Liver (tissue), 9 donors: ENCODE data around the gene POLR2B. TPM values are rescaled to one million over a fixed set of nuclear protein-coding genes. Genes with fewer than 3 reads are reported as not detected.
"Not testable (repeated sequence)": the region's sequence is repeated elsewhere in the genome, so short reads cannot be mapped to it uniquely, and the experiment has no call there.

Source experiments
- DNase-seq: peaks from one replicate; pipeline ENCODE4 v3.0.0-alpha.2; 2017; ENCODE audit warnings: low spot score
- H3K27ac ChIP-seq, 2 donors: one replicate each; pipeline ENCODE4 v1.7.0; 2013; ENCODE audit warnings: inconsistent platforms in 2 of 2, low read length in 2 of 2, control low read depth in 1 of 2, low read depth in 1 of 2, mild to moderate bottlenecking in 1 of 2
- H3K27me3 ChIP-seq, 4 donors: one replicate each; pipeline versions ENCODE4 v1.6.1 to v1.7.0; 2013; ENCODE audit warnings: low read length in 3 of 4, inconsistent platforms in 1 of 4, mild to moderate bottlenecking in 1 of 4, moderate library complexity in 1 of 4; ENCODE audit not compliant: control insufficient read depth in 4 of 4, insufficient read depth in 4 of 4
- H3K36me3 ChIP-seq, 4 donors: one replicate each; pipeline versions ENCODE4 v1.6.1 to v1.7.0; 2013; ENCODE audit warnings: low read length in 3 of 4, mild to moderate bottlenecking in 3 of 4, low read depth in 1 of 4, moderate library complexity in 1 of 4; ENCODE audit not compliant: control insufficient read depth in 4 of 4, insufficient read depth in 3 of 4
- H3K4me1 ChIP-seq, 4 donors: one replicate each; pipeline versions ENCODE4 v1.6.1 to v1.7.0; 2013; ENCODE audit warnings: low read length in 3 of 4, mild to moderate bottlenecking in 3 of 4, moderate library complexity in 1 of 4; ENCODE audit not compliant: control insufficient read depth in 4 of 4, insufficient read depth in 4 of 4
- H3K4me3 ChIP-seq, 3 donors: one replicate each; pipeline versions ENCODE4 v1.6.1 to v1.7.0; 2013; ENCODE audit warnings: low read length in 3 of 3, control low read depth in 1 of 3, low read depth in 1 of 3, mild to moderate bottlenecking in 1 of 3
- H3K9ac ChIP-seq, 2 donors: one replicate each; pipeline ENCODE4 v1.7.0; 2013; ENCODE audit warnings: low read length in 2 of 2, mild to moderate bottlenecking in 2 of 2, moderate library complexity in 2 of 2, control low read depth in 1 of 2, low read depth in 1 of 2
- H3K9me3 ChIP-seq, 4 donors: one replicate each; pipeline versions ENCODE4 v1.6.1 to v1.7.0; 2013; ENCODE audit warnings: low read length in 3 of 4; ENCODE audit not compliant: control insufficient read depth in 4 of 4
- EGR1 ChIP-seq, 2 donors: IDR thresholded peaks; 2 replicates each; pipeline ENCODE4 v1.6.1; 2016 to 2018; ENCODE audit warnings: antibody characterized with exemption in 2 of 2, low read depth in 2 of 2
- FOXA1 ChIP-seq: IDR thresholded peaks from 2 replicates; pipeline ENCODE4 v1.6.1; 2016; ENCODE audit warnings: antibody characterized with exemption
- FOXA2 ChIP-seq: IDR thresholded peaks from 2 replicates; pipeline ENCODE4 v1.6.1; 2016; ENCODE audit warnings: antibody characterized with exemption
- GABPA ChIP-seq, 2 donors: IDR thresholded peaks in 1 of 2; conservative IDR thresholded peaks in 1 of 2; 2 replicates each; pipeline ENCODE4 v1.6.1; 2016; ENCODE audit warnings: antibody characterized with exemption in 2 of 2, mild to moderate bottlenecking in 1 of 2, moderate library complexity in 1 of 2
- HNF4A ChIP-seq, 2 donors: conservative IDR thresholded peaks; 2 replicates each; pipeline ENCODE4 v1.6.1; 2016; ENCODE audit warnings: antibody characterized with exemption in 2 of 2, mild to moderate bottlenecking in 2 of 2
- JUND ChIP-seq, 2 donors: IDR thresholded peaks; 2 replicates each; pipeline ENCODE4 v1.6.1; 2016; ENCODE audit warnings: antibody characterized with exemption in 2 of 2
- RAD21 ChIP-seq, 2 donors: IDR thresholded peaks; 2 replicates each; pipeline ENCODE4 v1.6.1; 2016; ENCODE audit warnings: antibody characterized with exemption in 2 of 2, mild to moderate bottlenecking in 2 of 2
- RXRA ChIP-seq, 2 donors: IDR thresholded peaks; 2 replicates each; pipeline ENCODE4 v1.6.1; 2017 to 2018; ENCODE audit warnings: antibody characterized with exemption in 2 of 2, mild to moderate bottlenecking in 1 of 2
- SP1 ChIP-seq: IDR thresholded peaks from 2 replicates; pipeline ENCODE4 v1.6.1; 2018; ENCODE audit warnings: antibody characterized with exemption, mild to moderate bottlenecking
- WGBS: extraction: QIAGEN DNeasy Blood & Tissue Kit; methylation state at CpG from one replicate; pipeline ENCODE4 v1.1.7; 2013; 5-methylcytosine and 5-hydroxymethylcytosine counted together
- polyA plus RNA-seq, 2 donors: library from polyadenylated mRNA; stranded (reverse) in 1 of 2; unstranded in 1 of 2; fragments of 200-250 nt in 1 of 2; fragments of >200 nt in 1 of 2; fragmentation: Nextera tagmentation in 1 of 2; extraction: Ambion mirVana in 1 of 2; gene quantifications; one replicate each; pipeline versions ENCODE4 v1.2.1 to v1.2.3, GENCODE V29; 2013 to 2015
- total RNA-seq, 2 donors: library from RNA; depleted of rRNA; stranded (reverse); fragments of >200 nt; gene quantifications; one replicate each; pipeline ENCODE4 v1.2.3, GENCODE V29; 2014
- TF ChIP-seq, protein P1 (sequence below): IDR thresholded peaks from 2 replicates; pipeline ENCODE4 v1.6.1; 2016; ENCODE audit warnings: antibody characterized with exemption
- TF ChIP-seq, protein P2 (sequence below): IDR thresholded peaks from 2 replicates; pipeline ENCODE4 v1.6.1; 2016; ENCODE audit warnings: antibody characterized with exemption
- TF ChIP-seq, protein P3 (sequence below): fragments of 150-350 bp; IDR thresholded peaks from 2 replicates; pipeline ENCODE4 v1.5.1; 2017; ENCODE audit warnings: improper control_type of control experiment, low read depth, low read length; ENCODE audit not compliant: missing input control
- TF ChIP-seq, protein P4 (sequence below): IDR thresholded peaks from 2 replicates; pipeline ENCODE4 v1.6.1; 2016; ENCODE audit warnings: antibody characterized with exemption, mild to moderate bottlenecking
- donor health status: healthy.
- donor health status: healthy.
- donor health status: healthy.
- donor health status: healthy.
- donor health status: healthy.

Gene POLR2B
- total and polyA plus RNA-seq, 4 donors: 16.6 to 64.4 (median 40.0) TPM

DNA sequence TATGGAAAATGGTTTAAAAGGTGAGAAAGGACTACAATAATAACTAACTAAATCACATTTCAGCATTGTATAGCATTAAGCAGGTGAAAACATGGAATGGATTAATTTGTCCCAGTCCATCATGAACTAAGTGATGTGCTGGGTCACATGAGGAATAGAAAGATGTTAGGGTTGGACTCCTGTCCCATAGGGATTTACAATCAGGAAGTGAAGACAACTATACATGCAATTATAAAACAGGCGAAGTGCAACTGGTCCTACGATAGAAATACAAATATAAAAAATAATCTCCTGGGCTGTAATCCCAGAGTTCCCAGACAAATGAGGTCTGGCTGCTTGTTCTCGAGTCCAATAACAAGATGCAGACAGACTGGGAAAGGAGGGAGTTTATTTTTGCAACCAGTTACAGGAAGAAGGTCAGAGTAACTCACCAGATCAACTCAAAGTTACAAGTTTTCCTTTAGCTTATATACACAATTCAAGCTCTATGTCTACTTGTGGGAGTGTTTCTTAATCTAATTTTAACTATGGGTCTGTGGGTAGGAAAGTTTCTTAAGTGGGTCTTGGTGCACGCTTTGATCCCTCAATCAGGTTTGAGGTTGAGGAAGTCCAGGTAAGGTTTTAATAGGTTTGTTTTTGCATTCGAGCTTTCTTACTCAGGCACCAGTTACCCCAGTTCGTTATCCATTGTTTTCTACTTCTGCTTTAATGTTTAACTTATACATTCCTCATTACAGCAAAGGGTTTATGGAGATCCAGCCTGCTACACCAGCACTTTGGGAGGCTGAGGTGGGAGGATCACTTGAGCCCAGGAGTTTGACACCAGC, 81.4 kb downstream of the POLR2B start:
- Histone ChIP-seq H3K27me3 (no peaks in the 10 kb centered on the region), H3K4me1 (peaks cover 0 to 8% (median 3%) of the 10 kb centered on the region in 4 donors), H3K9me3 (no peaks in the 10 kb centered on the region), H3K27ac (no peak overlapping the region), H3K9ac (no peak overlapping the region), H3K4me3 (no peak overlapping the region), H3K36me3 (no peaks in the 10 kb centered on the region)
- no peak for DNase-seq
- WGBS: 64% methylated on average over 6 of the region's 6 CpGs
- TF ChIP-seq, protein P1, sequence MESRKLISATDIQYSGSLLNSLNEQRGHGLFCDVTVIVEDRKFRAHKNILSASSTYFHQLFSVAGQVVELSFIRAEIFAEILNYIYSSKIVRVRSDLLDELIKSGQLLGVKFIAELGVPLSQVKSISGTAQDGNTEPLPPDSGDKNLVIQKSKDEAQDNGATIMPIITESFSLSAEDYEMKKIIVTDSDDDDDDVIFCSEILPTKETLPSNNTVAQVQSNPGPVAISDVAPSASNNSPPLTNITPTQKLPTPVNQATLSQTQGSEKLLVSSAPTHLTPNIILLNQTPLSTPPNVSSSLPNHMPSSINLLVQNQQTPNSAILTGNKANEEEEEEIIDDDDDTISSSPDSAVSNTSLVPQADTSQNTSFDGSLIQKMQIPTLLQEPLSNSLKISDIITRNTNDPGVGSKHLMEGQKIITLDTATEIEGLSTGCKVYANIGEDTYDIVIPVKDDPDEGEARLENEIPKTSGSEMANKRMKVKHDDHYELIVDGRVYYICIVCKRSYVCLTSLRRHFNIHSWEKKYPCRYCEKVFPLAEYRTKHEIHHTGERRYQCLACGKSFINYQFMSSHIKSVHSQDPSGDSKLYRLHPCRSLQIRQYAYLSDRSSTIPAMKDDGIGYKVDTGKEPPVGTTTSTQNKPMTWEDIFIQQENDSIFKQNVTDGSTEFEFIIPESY: no peak
- TF ChIP-seq EGR1 (IDR thresholded peaks at IDR 0.05; ENCODE audit: low read depth in 2 of 2) (no peak), FOXA2 (no peak), GABPA (IDR thresholded peaks at IDR 0.05 in 1 of 2, conservative IDR thresholded peaks at IDR 0.05 in 1 of 2) (no peak), RXRA (IDR thresholded peaks at IDR 0.05) (no peak), HNF4A (conservative IDR thresholded peaks at IDR 0.05) (no peak), RAD21 (IDR thresholded peaks at IDR 0.05) (no peak)
- TF ChIP-seq, protein P2, sequence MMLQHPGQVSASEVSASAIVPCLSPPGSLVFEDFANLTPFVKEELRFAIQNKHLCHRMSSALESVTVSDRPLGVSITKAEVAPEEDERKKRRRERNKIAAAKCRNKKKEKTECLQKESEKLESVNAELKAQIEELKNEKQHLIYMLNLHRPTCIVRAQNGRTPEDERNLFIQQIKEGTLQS: no peak
- TF ChIP-seq, protein P3, sequence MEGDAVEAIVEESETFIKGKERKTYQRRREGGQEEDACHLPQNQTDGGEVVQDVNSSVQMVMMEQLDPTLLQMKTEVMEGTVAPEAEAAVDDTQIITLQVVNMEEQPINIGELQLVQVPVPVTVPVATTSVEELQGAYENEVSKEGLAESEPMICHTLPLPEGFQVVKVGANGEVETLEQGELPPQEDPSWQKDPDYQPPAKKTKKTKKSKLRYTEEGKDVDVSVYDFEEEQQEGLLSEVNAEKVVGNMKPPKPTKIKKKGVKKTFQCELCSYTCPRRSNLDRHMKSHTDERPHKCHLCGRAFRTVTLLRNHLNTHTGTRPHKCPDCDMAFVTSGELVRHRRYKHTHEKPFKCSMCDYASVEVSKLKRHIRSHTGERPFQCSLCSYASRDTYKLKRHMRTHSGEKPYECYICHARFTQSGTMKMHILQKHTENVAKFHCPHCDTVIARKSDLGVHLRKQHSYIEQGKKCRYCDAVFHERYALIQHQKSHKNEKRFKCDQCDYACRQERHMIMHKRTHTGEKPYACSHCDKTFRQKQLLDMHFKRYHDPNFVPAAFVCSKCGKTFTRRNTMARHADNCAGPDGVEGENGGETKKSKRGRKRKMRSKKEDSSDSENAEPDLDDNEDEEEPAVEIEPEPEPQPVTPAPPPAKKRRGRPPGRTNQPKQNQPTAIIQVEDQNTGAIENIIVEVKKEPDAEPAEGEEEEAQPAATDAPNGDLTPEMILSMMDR: no peak

DNA sequence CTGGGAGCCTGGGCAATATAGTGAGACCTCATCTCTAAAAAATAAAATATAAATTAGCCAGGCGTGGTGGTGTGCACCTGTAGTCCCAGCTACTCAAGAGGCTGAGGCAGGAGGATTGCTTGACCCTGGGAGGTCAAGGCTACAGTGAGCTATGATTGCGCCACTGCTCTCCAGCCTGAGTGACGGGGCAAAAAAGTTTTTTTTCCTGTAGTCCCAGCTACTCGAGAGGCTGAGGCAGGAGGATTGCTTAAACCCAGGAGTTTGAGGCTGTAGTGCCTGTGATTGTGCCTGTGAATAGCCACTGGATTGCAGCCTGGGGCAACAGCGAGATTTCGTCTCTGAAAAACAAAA, 82.0 kb downstream of the POLR2B start:
- not testable (repeated sequence) for H3K9me3 ChIP-seq, H3K9ac ChIP-seq, H3K4me3 ChIP-seq, DNase-seq, H3K36me3 ChIP-seq, H3K4me1 ChIP-seq, H3K27me3 ChIP-seq
- 73% methylated on average over 6 of the region's 6 CpGs for WGBS
- H3K27ac ChIP-seq: peak overlapping the region in 1 of 2 donors; percentile 42

DNA sequence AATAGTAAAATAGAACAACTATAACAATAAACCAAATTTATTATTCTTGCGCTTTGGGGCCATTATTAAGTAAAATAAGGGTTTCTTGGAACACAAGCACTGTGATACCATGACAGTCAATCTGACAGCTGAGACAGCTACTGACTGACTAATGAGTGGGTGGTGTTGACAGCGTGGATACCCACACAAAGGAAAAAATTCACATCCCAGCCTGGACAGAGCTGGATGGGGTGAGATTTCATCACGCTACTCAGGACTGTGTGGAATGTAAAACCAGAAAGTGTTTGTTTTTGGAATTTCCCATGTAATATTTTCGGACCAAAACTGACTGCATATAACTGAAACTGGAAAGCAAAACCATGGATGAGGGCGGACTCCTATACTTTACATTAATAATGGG, 82.7 kb downstream of the POLR2B start:
- TF ChIP-seq HNF4A (conservative IDR thresholded peaks at IDR 0.05): no peak
- TF ChIP-seq JUND (IDR thresholded peaks at IDR 0.05): no peak
- no peak for TF ChIP-seq GABPA (IDR thresholded peaks at IDR 0.05 in 1 of 2, conservative IDR thresholded peaks at IDR 0.05 in 1 of 2)
- TF ChIP-seq EGR1 (IDR thresholded peaks at IDR 0.05; ENCODE audit: low read depth in 2 of 2): no peak
- no peak for TF ChIP-seq FOXA1
- TF ChIP-seq SP1: no peak
- no peak for TF ChIP-seq RAD21 (IDR thresholded peaks at IDR 0.05)
- TF ChIP-seq, protein P4, sequence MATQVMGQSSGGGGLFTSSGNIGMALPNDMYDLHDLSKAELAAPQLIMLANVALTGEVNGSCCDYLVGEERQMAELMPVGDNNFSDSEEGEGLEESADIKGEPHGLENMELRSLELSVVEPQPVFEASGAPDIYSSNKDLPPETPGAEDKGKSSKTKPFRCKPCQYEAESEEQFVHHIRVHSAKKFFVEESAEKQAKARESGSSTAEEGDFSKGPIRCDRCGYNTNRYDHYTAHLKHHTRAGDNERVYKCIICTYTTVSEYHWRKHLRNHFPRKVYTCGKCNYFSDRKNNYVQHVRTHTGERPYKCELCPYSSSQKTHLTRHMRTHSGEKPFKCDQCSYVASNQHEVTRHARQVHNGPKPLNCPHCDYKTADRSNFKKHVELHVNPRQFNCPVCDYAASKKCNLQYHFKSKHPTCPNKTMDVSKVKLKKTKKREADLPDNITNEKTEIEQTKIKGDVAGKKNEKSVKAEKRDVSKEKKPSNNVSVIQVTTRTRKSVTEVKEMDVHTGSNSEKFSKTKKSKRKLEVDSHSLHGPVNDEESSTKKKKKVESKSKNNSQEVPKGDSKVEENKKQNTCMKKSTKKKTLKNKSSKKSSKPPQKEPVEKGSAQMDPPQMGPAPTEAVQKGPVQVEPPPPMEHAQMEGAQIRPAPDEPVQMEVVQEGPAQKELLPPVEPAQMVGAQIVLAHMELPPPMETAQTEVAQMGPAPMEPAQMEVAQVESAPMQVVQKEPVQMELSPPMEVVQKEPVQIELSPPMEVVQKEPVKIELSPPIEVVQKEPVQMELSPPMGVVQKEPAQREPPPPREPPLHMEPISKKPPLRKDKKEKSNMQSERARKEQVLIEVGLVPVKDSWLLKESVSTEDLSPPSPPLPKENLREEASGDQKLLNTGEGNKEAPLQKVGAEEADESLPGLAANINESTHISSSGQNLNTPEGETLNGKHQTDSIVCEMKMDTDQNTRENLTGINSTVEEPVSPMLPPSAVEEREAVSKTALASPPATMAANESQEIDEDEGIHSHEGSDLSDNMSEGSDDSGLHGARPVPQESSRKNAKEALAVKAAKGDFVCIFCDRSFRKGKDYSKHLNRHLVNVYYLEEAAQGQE: no peak
- peaks cover 0 to 8% (median 3%) of the 10 kb centered on the region in 4 donors for H3K4me1 ChIP-seq
- no peaks in the 10 kb centered on the region for H3K36me3 ChIP-seq
- no peak overlapping the region for H3K4me3 ChIP-seq
- no peak overlapping the region for H3K9ac ChIP-seq
- H3K27me3 ChIP-seq: no peaks in the 10 kb centered on the region
- no peaks in the 10 kb centered on the region for H3K9me3 ChIP-seq
- H3K27ac ChIP-seq: no peak overlapping the region
- no peak for DNase-seq
- 69% methylated on average over 5 of the region's 5 CpGs for WGBS
